ENCODE measurements around the gene TBR1.

- TF ChIP-seq POLR2A (IDR thresholded peaks at IDR 0.05) (no peak), CTCF (IDR thresholded peaks at IDR 0.05) (no peak)
These were observed 46.8 kb upstream of the TBR1 start for GRCh38 chr2:161369311-161369710.

Measured in Peyer's patch (tissue), 4 donors.